ENCODE measurements around the gene SORCS1. TPM values are rescaled to one million over a fixed set of nuclear protein-coding genes. Genes with fewer than 3 reads are reported as not detected.

Gene SORCS1
- polyA plus RNA-seq, 1 donor (not counting 4 experiments of a cell fraction or from before 2014, with no cell fraction given): not detected

DNA sequence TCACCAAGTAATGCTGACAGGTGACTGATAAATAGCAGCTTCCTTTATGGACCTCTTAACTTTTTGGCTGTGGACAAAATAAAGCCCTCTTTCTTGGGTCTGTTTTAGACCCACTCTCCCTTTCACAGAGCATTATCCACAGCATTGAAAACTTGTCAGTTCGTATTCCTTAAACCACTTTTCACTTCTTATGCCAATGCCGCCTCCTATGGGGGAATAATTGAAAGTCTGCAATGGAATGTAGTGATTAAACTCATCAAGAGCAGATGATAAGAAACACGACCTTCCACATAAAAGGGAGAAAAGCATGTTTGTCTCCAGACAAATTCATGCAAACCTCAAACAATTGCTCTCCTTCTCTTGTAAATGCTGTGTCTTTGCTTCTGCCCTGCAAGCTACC is 153.4 kb downstream of the SORCS1 start:
- no peak for TF ChIP-seq EZH2 (IDR thresholded peaks at IDR 0.05; ENCODE audit: low read length)
- TF ChIP-seq, protein P1, sequence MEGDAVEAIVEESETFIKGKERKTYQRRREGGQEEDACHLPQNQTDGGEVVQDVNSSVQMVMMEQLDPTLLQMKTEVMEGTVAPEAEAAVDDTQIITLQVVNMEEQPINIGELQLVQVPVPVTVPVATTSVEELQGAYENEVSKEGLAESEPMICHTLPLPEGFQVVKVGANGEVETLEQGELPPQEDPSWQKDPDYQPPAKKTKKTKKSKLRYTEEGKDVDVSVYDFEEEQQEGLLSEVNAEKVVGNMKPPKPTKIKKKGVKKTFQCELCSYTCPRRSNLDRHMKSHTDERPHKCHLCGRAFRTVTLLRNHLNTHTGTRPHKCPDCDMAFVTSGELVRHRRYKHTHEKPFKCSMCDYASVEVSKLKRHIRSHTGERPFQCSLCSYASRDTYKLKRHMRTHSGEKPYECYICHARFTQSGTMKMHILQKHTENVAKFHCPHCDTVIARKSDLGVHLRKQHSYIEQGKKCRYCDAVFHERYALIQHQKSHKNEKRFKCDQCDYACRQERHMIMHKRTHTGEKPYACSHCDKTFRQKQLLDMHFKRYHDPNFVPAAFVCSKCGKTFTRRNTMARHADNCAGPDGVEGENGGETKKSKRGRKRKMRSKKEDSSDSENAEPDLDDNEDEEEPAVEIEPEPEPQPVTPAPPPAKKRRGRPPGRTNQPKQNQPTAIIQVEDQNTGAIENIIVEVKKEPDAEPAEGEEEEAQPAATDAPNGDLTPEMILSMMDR (optimal IDR thresholded peaks at IDR 0.05 in 1 of 3, IDR thresholded peaks at IDR 0.05 in 1 of 3, conservative IDR thresholded peaks at IDR 0.05 in 1 of 3; ENCODE audit: extremely low read depth in 1 of 3, insufficient read depth in 2 of 3, low read length in 3 of 3): no peak
- dilution Hi-C loops (cut with MboI; ENCODE audit: extremely low pct_ligation_motif_present, low sequenced_read_pairs): no loop called here
- no peak for FAIRE-seq

DNA sequence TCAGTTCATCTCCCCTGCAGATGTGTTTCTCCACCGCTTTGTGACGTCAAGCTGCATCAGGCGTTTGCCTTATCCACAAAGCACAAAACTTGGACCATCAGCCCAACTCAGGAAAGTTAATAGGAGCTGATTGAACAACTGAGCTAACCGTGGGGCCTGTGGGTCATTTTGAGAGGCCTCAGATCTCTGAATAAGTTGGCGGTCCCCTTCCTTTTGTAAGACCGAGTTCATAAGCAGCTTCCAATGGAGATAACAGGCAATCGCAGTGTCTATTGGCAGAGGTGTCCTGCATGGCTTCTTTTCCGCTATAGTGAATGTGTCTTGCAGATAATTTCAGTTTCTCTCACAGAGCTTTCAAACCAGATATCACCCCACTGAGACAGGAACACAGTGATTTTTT is 154.0 kb downstream of the SORCS1 start:
- Histone ChIP-seq H3K4me3 (ENCODE audit: control insufficient read depth in 2 of 3, extremely low read depth in 1 of 3, insufficient read depth in 2 of 3, low read depth in 1 of 3, low read length in 3 of 3) (no peak overlapping the region), H2AFZ (ENCODE audit: control insufficient read depth, low read length) (no peak overlapping the region), H3K36me3 (ENCODE audit: control insufficient read depth in 2 of 2, extremely low read depth in 1 of 2, insufficient read depth in 2 of 2, low read length in 2 of 2) (no peaks in the 10 kb centered on the region), H3K27ac (ENCODE audit: control insufficient read depth, insufficient read depth, low read length) (no peak overlapping the region), H3K27me3 (ENCODE audit: control insufficient read depth, extremely low read depth, insufficient read depth, low read length) (no peaks in the 10 kb centered on the region), H3K79me2 (ENCODE audit: control insufficient read depth, insufficient read depth, low read length) (no peaks in the 10 kb centered on the region), H3K9me3 (ENCODE audit: control insufficient read depth, low read depth, low read length) (no peaks in the 10 kb centered on the region), H3K9me1 (ENCODE audit: control insufficient read depth, extremely low read depth, insufficient read depth, low read length) (no peaks in the 10 kb centered on the region), H4K20me1 (ENCODE audit: control insufficient read depth, extremely low read depth, insufficient read depth, low read length) (no peaks in the 10 kb centered on the region), H3K4me2 (ENCODE audit: control insufficient read depth, extremely low read depth, insufficient read depth, low read depth, low read length) (no peak overlapping the region), H3K9ac (ENCODE audit: control insufficient read depth, extremely low read depth, insufficient read depth, low read length) (no peak overlapping the region), H3K4me1 (ENCODE audit: control insufficient read depth, extremely low read depth, insufficient read depth, low read length) (no peaks in the 10 kb centered on the region)
- DNase-seq (ENCODE audit: low read depth, low spot score) (no peak), FAIRE-seq (no peak)
- dilution Hi-C loops (cut with MboI; ENCODE audit: extremely low pct_ligation_motif_present, low sequenced_read_pairs): no loop called here
- TF ChIP-seq, protein P1 (optimal IDR thresholded peaks at IDR 0.05 in 1 of 3, IDR thresholded peaks at IDR 0.05 in 1 of 3, conservative IDR thresholded peaks at IDR 0.05 in 1 of 3; ENCODE audit: extremely low read depth in 1 of 3, insufficient read depth in 2 of 3, low read length in 3 of 3): no peak

More for the DNA sequence above, 153.4 kb downstream of the SORCS1 start:
- Histone ChIP-seq H2AFZ (ENCODE audit: control insufficient read depth, low read length) (no peak overlapping the region), H3K4me3 (ENCODE audit: control insufficient read depth in 2 of 3, extremely low read depth in 1 of 3, insufficient read depth in 2 of 3, low read depth in 1 of 3, low read length in 3 of 3) (no peak overlapping the region), H3K27ac (ENCODE audit: control insufficient read depth, insufficient read depth, low read length) (no peak overlapping the region), H3K4me2 (ENCODE audit: control insufficient read depth, extremely low read depth, insufficient read depth, low read depth, low read length) (no peak overlapping the region), H3K36me3 (ENCODE audit: control insufficient read depth in 2 of 2, extremely low read depth in 1 of 2, insufficient read depth in 2 of 2, low read length in 2 of 2) (no peaks in the 10 kb centered on the region), H3K27me3 (ENCODE audit: control insufficient read depth, extremely low read depth, insufficient read depth, low read length) (no peaks in the 10 kb centered on the region), H3K9me1 (ENCODE audit: control insufficient read depth, extremely low read depth, insufficient read depth, low read length) (no peaks in the 10 kb centered on the region), H3K4me1 (ENCODE audit: control insufficient read depth, extremely low read depth, insufficient read depth, low read length) (no peaks in the 10 kb centered on the region), H4K20me1 (ENCODE audit: control insufficient read depth, extremely low read depth, insufficient read depth, low read length) (no peaks in the 10 kb centered on the region), H3K79me2 (ENCODE audit: control insufficient read depth, insufficient read depth, low read length) (no peaks in the 10 kb centered on the region), H3K9ac (ENCODE audit: control insufficient read depth, extremely low read depth, insufficient read depth, low read length) (no peak overlapping the region), H3K9me3 (ENCODE audit: control insufficient read depth, low read depth, low read length) (no peaks in the 10 kb centered on the region)
- no peak for DNase-seq (ENCODE audit: low read depth, low spot score)

Data from keratinocyte (primary cell).